Activated T-helper 1 cell treated with anti-CD3 and anti-CD28 coated beads, Interleukin-12 subunit alpha, Interleukin-12 subunit beta, Interleukin-2, Interleukin-4 antibody, amounts not matched to agents 30 ng/mL and 10 ng/mL and 1 ng/mL, durations not matched to agents 14 hours and 24 hours and 36 hours (primary cell): ENCODE data around the gene HOPX. TPM values are rescaled to one million over a fixed set of nuclear protein-coding genes. Genes with fewer than 3 reads are reported as not detected.
"Not testable (repeated sequence)": the region's sequence is repeated elsewhere in the genome, so short reads cannot be mapped to it uniquely, and the experiment has no call there.

Experiments
- DNase-seq: peaks from one replicate; pipeline ENCODE4 v3.0.0; 2021; ENCODE audit warnings: low spot score
- H3K27ac Mint-ChIP-seq: one replicate; pipeline ENCODE4 v1.8.0; 2021; ENCODE audit warnings: mild to moderate bottlenecking, mixed read lengths
- H3K27me3 Mint-ChIP-seq: one replicate; pipeline ENCODE4 v1.8.0; 2022; ENCODE audit warnings: mild to moderate bottlenecking, moderate library complexity, mixed read lengths; ENCODE audit not compliant: insufficient read depth
- H3K36me3 Mint-ChIP-seq: one replicate; pipeline ENCODE4 v1.8.0; 2021; ENCODE audit warnings: low read depth, mixed read lengths
- H3K4me1 Mint-ChIP-seq: one replicate; pipeline ENCODE4 v1.8.0; 2021; ENCODE audit warnings: low read depth, mixed read lengths
- H3K4me3 Mint-ChIP-seq: one replicate; pipeline ENCODE4 v1.8.0; 2021; ENCODE audit warnings: mild to moderate bottlenecking, moderate library complexity, mixed read lengths
- H3K9me3 Mint-ChIP-seq: one replicate; pipeline ENCODE4 v1.8.0; 2021; ENCODE audit warnings: mixed read lengths
- intact Hi-C: fragments of 100-400 bp; cut with micrococcal nuclease; formaldehyde crosslinking; loops from one replicate; pipeline ENCODE4 v1.15.1; 2024
- total RNA-seq: library from RNA; stranded (reverse); gene quantifications from 2 replicates; pipeline ENCODE4 v1.2.3, GENCODE V29; 2022

The HOPX gene
- total RNA-seq, 1 donor from 2014 or later = 121 TPM

GRCh38 chr4:56649445-56650261, 31.4 kb downstream of the HOPX start:
- peaks cover 14% of the 10 kb centered on the region for H3K9me3 Mint-ChIP-seq
- intact Hi-C loops = loop anchor here (2.0 to 5.0 kb wide), 8 partner anchors 72 to 1102 kb away; partner anchors contain the start of genes AASDH, CEP135, CLOCK and PPAT
- no peaks in the 10 kb centered on the region for H3K27me3 Mint-ChIP-seq
- peak overlapping the region; percentile 46 for H3K4me3 Mint-ChIP-seq
- DNase-seq = no peak
- H3K4me1 Mint-ChIP-seq = peaks cover 77% of the 10 kb centered on the region
- peaks cover 54% of the 10 kb centered on the region for H3K36me3 Mint-ChIP-seq
- H3K27ac Mint-ChIP-seq = peak overlapping the region; percentile 91

- H3K4me1 Mint-ChIP-seq = peaks cover 68% of the 10 kb centered on the region
- H3K36me3 Mint-ChIP-seq = peaks cover 50% of the 10 kb centered on the region
- intact Hi-C loops = loop anchor here (1.0 to 5.0 kb wide), 4 partner anchors 8 to 701 kb away; partner anchors contain the start of genes CEP135 and HOPX
- peak overlapping the region; percentile 91 for H3K27ac Mint-ChIP-seq
- H3K9me3 Mint-ChIP-seq = peaks cover 14% of the 10 kb centered on the region
- H3K27me3 Mint-ChIP-seq = no peaks in the 10 kb centered on the region
- H3K4me3 Mint-ChIP-seq = peak overlapping the region; percentile 50
- DNase-seq = no peak
Measured at GRCh38 chr4:56648824-56649151, 32.3 kb downstream of the HOPX start.

- Mint-ChIP-seq H3K36me3 (peaks cover 50% of the 10 kb centered on the region), H3K27me3 (peaks cover 2% of the 10 kb centered on the region), H3K9me3 (peaks cover 14% of the 10 kb centered on the region), H3K4me1 (peaks cover 62% of the 10 kb centered on the region), H3K27ac (peak overlapping the region; percentile 87), H3K4me3 (peak overlapping the region; percentile 50)
- intact Hi-C loops = loop anchor here (1.0 to 5.0 kb wide), 4 partner anchors 8 to 701 kb away; partner anchors contain the start of genes CEP135 and HOPX
- DNase-seq = no peak
Measured at GRCh38 chr4:56648021-56648823, 32.9 kb downstream of the HOPX start.

- no peak for DNase-seq
- H3K27me3 Mint-ChIP-seq = peaks cover 2% of the 10 kb centered on the region
- peak overlapping the region; percentile 40 for H3K27ac Mint-ChIP-seq
- peaks cover 42% of the 10 kb centered on the region for H3K36me3 Mint-ChIP-seq
- intact Hi-C loops = loop anchor here (5.0 kb wide), 1 partner anchor 699 kb away; the partner anchor contains the start of gene CEP135
- no peak overlapping the region for H3K4me3 Mint-ChIP-seq
- H3K4me1 Mint-ChIP-seq = peaks cover 54% of the 10 kb centered on the region
- H3K9me3 Mint-ChIP-seq = peaks cover 14% of the 10 kb centered on the region
Measured at GRCh38 chr4:56646341-56646740, 34.8 kb downstream of the HOPX start.

GRCh38 chr4:56643596-56643995, 37.5 kb downstream of the HOPX start:
- no peak for DNase-seq
- Mint-ChIP-seq H3K4me1 (peaks cover 44% of the 10 kb centered on the region), H3K9me3 (peaks cover 10% of the 10 kb centered on the region), H3K27ac (no peak overlapping the region), H3K4me3 (no peak overlapping the region), H3K27me3 (peaks cover 3% of the 10 kb centered on the region), H3K36me3 (peaks cover 19% of the 10 kb centered on the region)
- intact Hi-C loops = no loop called here

DNA sequence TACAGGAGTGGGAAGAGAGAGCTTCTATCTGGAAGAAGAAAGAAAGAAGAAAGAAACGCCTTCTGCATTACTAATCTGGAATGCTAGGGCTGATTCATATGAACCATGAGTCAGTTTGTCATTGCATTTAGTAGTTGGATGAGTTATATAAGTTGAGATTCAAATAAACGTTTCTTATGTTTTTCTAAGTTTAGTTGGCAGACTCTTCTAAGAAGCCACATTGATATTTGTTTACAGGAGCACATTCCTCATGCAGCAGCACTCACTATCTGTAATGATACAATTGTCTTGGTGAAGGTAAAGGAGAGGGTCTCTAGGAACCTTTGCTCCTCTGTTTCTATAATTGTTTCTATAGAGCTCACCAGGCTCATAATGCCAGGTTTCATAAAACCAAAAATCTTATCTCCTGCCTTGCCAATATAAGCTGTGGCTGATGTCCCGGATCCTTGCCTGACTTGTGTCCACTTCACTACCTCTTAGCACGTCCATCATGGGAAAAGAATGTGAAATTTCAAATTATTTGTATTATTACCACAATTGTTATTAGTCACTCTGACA, 39.5 kb downstream of the HOPX start:
- Mint-ChIP-seq H3K9me3 (peaks cover 8% of the 10 kb centered on the region), H3K4me1 (peaks cover 40% of the 10 kb centered on the region), H3K27me3 (peaks cover 3% of the 10 kb centered on the region), H3K27ac (peak overlapping the region; percentile 82), H3K36me3 (peaks cover 7% of the 10 kb centered on the region), H3K4me3 (no peak overlapping the region)
- DNase-seq = no peak
- intact Hi-C loops = loop anchor here (1.0 kb wide), 1 partner anchor 12 kb away; no protein-coding TSS in a partner anchor

GRCh38 chr4:56640621-56641493, 40.2 kb downstream of the HOPX start:
- Mint-ChIP-seq H3K4me3 (peak overlapping the region; percentile 62), H3K27ac (peak overlapping the region; percentile 37), H3K4me1 (peaks cover 32% of the 10 kb centered on the region), H3K9me3 (peaks cover 4% of the 10 kb centered on the region), H3K36me3 (peaks cover under 1% of the 10 kb centered on the region), H3K27me3 (peaks cover 3% of the 10 kb centered on the region)
- DNase-seq = no peak
- intact Hi-C loops = loop anchor here (1.0 kb wide), 2 partner anchors 11 to 12 kb away; no protein-coding TSS in a partner anchor

- Mint-ChIP-seq H3K4me1 (peaks cover 31% of the 10 kb centered on the region), H3K27me3 (peaks cover 1% of the 10 kb centered on the region), H3K4me3 (no peak overlapping the region), H3K36me3 (no peaks in the 10 kb centered on the region), H3K9me3 (peaks cover 5% of the 10 kb centered on the region), H3K27ac (no peak overlapping the region)
- no peak for DNase-seq
- intact Hi-C loops = no loop called here
Measured at GRCh38 chr4:56637791-56638190, 43.3 kb downstream of the HOPX start.

DNA sequence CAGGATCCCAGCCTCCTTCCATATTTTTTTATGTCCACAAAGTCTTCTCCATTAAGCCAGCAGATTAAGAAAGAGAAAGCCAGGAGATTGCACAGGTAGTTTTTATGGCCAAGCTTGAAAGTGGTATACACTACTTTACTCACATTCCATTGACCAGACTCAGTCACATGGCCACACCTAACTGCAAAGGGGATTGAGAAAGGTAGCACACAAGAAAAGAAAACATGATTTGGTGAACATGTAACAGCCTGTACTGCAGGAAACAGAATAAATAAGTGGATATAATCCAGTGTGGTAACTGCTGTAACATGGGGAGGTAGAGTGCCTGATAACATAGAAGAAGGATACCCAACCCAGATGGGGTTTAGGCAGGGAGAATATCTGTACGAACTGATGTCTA, 43.9 kb downstream of the HOPX start:
- Mint-ChIP-seq H3K9me3 (peaks cover 8% of the 10 kb centered on the region), H3K27ac (no peak overlapping the region), H3K27me3 (peaks cover 3% of the 10 kb centered on the region), H3K4me1 (peaks cover 31% of the 10 kb centered on the region), H3K36me3 (no peaks in the 10 kb centered on the region), H3K4me3 (no peak overlapping the region)
- no peak for DNase-seq
- intact Hi-C loops = no loop called here

GRCh38 chr4:56634954-56635353, 46.1 kb downstream of the HOPX start:
- peaks cover 12% of the 10 kb centered on the region for H3K9me3 Mint-ChIP-seq
- H3K4me3 Mint-ChIP-seq, H3K27ac Mint-ChIP-seq, H3K27me3 Mint-ChIP-seq, H3K36me3 Mint-ChIP-seq, intact Hi-C loops, DNase-seq: not testable (repeated sequence)
- peaks cover 17% of the 10 kb centered on the region for H3K4me1 Mint-ChIP-seq

- Mint-ChIP-seq H3K27me3 (peaks cover 1% of the 10 kb centered on the region), H3K36me3 (no peaks in the 10 kb centered on the region), H3K27ac (no peak overlapping the region), H3K4me3 (no peak overlapping the region), H3K9me3 (peaks cover 19% of the 10 kb centered on the region), H3K4me1 (peaks cover 14% of the 10 kb centered on the region)
- intact Hi-C loops = no loop called here
- DNase-seq = no peak
Measured at GRCh38 chr4:56633486-56633885, 47.6 kb downstream of the HOPX start.
